Right cardiac atrium (tissue), 5 donors: ENCODE measurements around the gene CDC14B. TPM values are rescaled to one million over a fixed set of nuclear protein-coding genes. Genes with fewer than 3 reads are reported as not detected.
"Not testable (repeated sequence)": the region's sequence is repeated elsewhere in the genome, so short reads cannot be mapped to it uniquely, and the experiment has no call there.

Experiments used
- ATAC-seq, 2 donors: fragments of 200-7000 bp; cut with Tn5 transposase; one replicate each; pipeline versions ENCODE4 v1.8.0 to v1.9.1; 2020; ENCODE audit warnings: moderate library complexity in 2 of 2, mild to moderate bottlenecking in 1 of 2
- DNase-seq, 3 donors: peaks; one replicate each; pipeline ENCODE4 v3.0.0-alpha.2; 2020
- H3K27ac ChIP-seq: one replicate; pipeline ENCODE4 v1.5.1; 2013; ENCODE audit warnings: mild to moderate bottlenecking, low read length, control low read depth, moderate library complexity
- H3K27me3 ChIP-seq: one replicate; pipeline ENCODE4 v1.6.1; 2013; ENCODE audit not compliant: control insufficient read depth, insufficient read depth
- H3K4me1 ChIP-seq: one replicate; pipeline ENCODE4 v1.6.1; 2013; ENCODE audit warnings: low read length; ENCODE audit not compliant: control insufficient read depth, insufficient read depth
- H3K4me3 ChIP-seq: one replicate; pipeline ENCODE4 v1.5.1; 2013; ENCODE audit warnings: low read length, control low read depth
- H3K9me3 ChIP-seq: one replicate; pipeline ENCODE4 v1.6.1; 2013; ENCODE audit warnings: low read length; ENCODE audit not compliant: control insufficient read depth
- WGBS: extraction: QIAGEN DNeasy Blood & Tissue Kit; methylation state at CpG from one replicate; pipeline ENCODE4 v1.1.7; 2013; 5-methylcytosine and 5-hydroxymethylcytosine counted together
- intact Hi-C, 4 donors: fragments of 100-400 bp; cut with DNase I; formaldehyde crosslinking; loops; one replicate each; pipeline versions ENCODE4 v1.11.0 to v1.14.0; 2022 to 2023
- polyA plus RNA-seq: library from polyadenylated mRNA; stranded (reverse); fragments of 200-250 nt; gene quantifications from one replicate; pipeline ENCODE4 v1.2.3, GENCODE V29; 2013
- total RNA-seq, 4 donors: library from RNA; stranded (reverse); fragmentation: NEBNext Ultra II Directional; extraction: Animal tissue kit (Norgen Biotek cat#: 25700); gene quantifications; one replicate each; pipeline ENCODE4 v1.2.1, GENCODE V29; 2021
- donor health status: healthy with polysubstance abuse.
- donor health status: DM: no; HTN: yes; CAD: no.
- donor health status: DM: no; HTN: no; CAD: no.
- donor health status: DM: no; HTN: yes; CAD: no; lungs with severe emphysema.
- donor health status: DM: yes; HTN: yes; CAD: no.

Gene CDC14B
- total and polyA plus RNA-seq, 5 donors = 5.9 to 15.7 (median 15.3) TPM

DNA sequence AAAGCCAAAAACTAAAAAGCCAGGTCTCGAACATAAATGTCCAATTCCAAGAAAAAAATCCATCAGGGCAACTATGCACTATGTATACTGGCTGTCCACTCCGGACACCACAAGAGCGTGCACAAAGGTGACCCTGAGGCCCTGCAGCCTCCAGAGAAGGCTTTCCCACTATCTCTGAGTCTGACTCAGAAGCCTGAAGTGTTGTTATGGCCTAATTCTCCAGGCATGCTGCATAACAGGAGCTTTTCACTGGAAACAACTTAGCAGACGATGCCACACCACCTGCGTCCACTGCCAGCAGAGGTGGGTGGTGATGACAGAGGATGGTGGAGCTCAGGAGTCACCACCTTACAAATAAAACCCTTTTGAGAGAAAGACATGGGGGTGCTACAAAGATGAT, 106.0 kb downstream of the CDC14B start:
- ATAC-seq (no peak), DNase-seq (no peak)
- Histone ChIP-seq H3K27ac (no peak overlapping the region), H3K4me3 (no peak overlapping the region), H3K27me3 (no peaks in the 10 kb centered on the region), H3K4me1 (peaks cover 2% of the 10 kb centered on the region), H3K9me3 (no peaks in the 10 kb centered on the region)
- 91% methylated on average over 5 of the region's 5 CpGs for WGBS
- intact Hi-C loops = loop anchor here in 1 of 4 donors (10.0 kb wide), 1 partner anchor 81 kb away; no protein-coding TSS in a partner anchor

DNA sequence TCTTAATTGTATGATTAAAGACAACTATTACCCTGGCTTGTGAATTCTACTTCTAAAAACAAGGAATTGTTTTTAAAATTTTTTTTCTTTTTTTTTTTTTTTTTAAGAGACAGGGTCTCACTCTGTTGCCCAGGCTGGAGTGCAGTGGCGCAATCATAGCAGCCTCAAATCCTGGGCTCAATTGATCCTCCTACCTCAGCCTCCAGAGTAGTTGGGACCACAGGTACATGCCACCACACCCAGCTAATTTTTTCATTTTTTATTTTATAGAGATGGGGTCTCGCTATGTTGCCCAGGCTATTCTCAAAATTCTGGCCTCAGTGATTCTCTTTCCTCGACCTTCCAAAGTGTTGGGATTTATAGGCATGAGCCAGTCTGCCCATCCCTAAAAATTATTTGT, 107.4 kb downstream of the CDC14B start:
- intact Hi-C loops = loop anchor here in 1 of 4 donors (10.0 kb wide), 1 partner anchor 83 kb away; no protein-coding TSS in a partner anchor
- Histone ChIP-seq H3K4me3 (no peak overlapping the region), H3K4me1 (peaks cover 2% of the 10 kb centered on the region), H3K27ac (no peak overlapping the region), H3K9me3 (no peaks in the 10 kb centered on the region), H3K27me3 (no peaks in the 10 kb centered on the region)
- no peak for DNase-seq
- WGBS = 98% methylated on average over 3 of the region's 3 CpGs
- no peak for ATAC-seq

DNA sequence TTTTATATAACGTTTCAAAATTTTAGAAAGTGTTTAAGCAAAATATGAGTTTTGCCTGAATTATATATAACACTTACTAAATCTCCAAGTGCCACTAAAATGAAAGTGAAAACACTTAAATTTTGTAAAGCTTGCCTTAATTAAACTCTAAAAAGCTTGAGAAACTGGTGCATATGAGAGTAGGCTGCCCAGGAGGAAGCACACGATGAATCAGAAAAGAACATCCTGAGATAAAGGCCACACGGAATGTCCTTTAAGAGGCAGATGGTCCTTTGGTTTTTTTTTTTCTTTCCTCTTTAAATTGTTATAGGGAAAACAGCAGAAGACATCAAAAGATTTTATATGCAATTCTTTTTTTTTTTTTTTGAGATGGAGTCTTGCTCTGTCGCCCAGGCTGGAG, 109.4 kb downstream of the CDC14B start:
- DNase-seq = no peak
- H3K4me1 ChIP-seq = peaks cover 2% of the 10 kb centered on the region
- WGBS = 72% methylated on average over 4 of the region's 4 CpGs

DNA sequence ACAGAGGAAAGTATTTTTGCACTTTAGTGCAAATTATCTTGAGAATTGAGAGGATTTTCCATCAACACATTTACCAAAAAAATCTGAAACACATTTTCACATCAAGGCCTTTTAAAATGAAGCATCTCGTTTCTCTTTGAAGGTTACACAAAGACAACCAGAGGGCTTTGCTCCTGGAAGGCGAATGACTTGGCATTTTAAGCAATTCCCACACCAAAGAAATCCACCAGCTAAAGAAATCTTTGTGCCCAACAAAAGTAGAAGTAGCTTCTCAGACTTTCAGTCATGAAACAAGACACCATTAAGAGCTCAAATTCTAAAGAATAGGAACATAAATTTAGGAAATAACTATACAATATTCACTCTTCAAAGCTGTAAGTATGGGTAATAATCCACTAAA, 109.8 kb downstream of the CDC14B start:
- Histone ChIP-seq H3K4me1 (peaks cover 2% of the 10 kb centered on the region), H3K27ac (no peak overlapping the region), H3K27me3 (no peaks in the 10 kb centered on the region), H3K4me3 (no peak overlapping the region), H3K9me3 (no peaks in the 10 kb centered on the region)
- ATAC-seq (no peak), DNase-seq (no peak)
- WGBS = 66% methylated on average over 2 of the region's 2 CpGs
- intact Hi-C loops = loop anchor here in 1 of 4 donors (10.0 kb wide), 1 partner anchor 85 kb away; no protein-coding TSS in a partner anchor

More for the DNA sequence above, 109.4 kb downstream of the CDC14B start:
- Histone ChIP-seq H3K9me3 (no peaks in the 10 kb centered on the region), H3K27me3 (no peaks in the 10 kb centered on the region), H3K4me3 (no peak overlapping the region), H3K27ac (no peak overlapping the region)
- ATAC-seq = no peak
- intact Hi-C loops = loop anchor here in 1 of 4 donors (10.0 kb wide), 1 partner anchor 85 kb away; no protein-coding TSS in a partner anchor

DNA sequence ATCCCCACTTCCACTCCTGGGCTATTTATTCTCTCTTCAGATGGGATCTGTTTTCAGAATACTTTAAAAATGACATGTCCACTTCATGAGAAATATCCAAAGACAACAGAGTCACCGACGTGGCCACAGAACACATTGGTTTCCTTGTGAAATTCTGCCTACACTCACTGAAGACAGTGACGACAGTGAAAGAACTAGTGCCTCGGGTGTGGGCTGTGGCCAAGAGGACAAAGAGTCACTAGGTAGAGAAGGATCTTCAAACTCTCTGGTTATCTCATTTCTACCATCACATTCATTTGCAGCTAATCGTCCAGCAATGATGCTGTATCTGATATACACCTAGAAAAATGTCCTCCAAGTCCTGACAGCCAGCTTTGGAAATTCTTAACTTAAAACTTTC, 110.6 kb downstream of the CDC14B start:
- peaks cover 2% of the 10 kb centered on the region for H3K4me1 ChIP-seq
- no peak for DNase-seq
- intact Hi-C loops = no loop called here
- no peaks in the 10 kb centered on the region for H3K27me3 ChIP-seq
- H3K9me3 ChIP-seq = no peaks in the 10 kb centered on the region
- ATAC-seq = no peak
- no peak overlapping the region for H3K4me3 ChIP-seq
- WGBS = 81% methylated on average over 5 of the region's 5 CpGs
- peak overlapping the region; percentile 54 for H3K27ac ChIP-seq

DNA sequence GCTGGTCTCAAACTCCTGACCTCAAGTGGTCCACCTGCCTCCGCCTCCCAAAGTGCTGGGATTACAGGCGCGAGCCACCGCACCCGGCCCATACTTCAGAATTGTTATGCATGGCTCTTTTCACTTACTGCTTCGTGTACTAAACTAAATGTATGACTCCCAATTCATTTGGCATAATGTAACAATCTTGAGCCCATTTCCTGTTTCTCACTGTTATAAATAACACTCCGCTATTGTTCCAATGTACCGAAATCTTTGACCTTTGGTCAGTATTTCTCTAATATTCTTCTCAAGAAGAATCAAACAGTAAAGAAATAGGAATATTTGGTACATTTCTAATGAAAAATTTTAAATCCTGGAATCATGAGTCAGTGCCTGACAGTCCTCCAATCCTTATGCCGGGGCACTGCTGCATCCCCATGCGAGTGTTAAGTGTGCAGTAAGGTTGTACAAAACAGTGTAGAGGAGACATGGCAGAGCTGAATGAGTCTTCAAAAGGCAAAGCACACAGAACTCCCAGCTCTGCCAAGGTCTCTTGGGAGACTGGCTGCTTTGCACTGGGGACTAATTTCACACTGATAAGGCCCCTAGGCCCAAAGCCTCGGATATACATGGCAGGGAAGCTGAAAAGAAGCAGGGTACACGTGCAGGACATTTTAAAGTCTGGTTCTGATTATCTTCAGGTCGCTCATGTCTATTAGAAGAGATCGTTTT, 111.3 kb downstream of the CDC14B start:
- ATAC-seq (peak; percentile 46 to 59), DNase-seq (no peak)
- Histone ChIP-seq H3K27ac (peak overlapping the region; percentile 54), H3K27me3 (no peaks in the 10 kb centered on the region), H3K4me1 (peaks cover 2% of the 10 kb centered on the region), H3K9me3 (no peaks in the 10 kb centered on the region), H3K4me3 (no peak overlapping the region)
- intact Hi-C loops = no loop called here
- 66% methylated on average over 14 of the region's 14 CpGs for WGBS

DNA sequence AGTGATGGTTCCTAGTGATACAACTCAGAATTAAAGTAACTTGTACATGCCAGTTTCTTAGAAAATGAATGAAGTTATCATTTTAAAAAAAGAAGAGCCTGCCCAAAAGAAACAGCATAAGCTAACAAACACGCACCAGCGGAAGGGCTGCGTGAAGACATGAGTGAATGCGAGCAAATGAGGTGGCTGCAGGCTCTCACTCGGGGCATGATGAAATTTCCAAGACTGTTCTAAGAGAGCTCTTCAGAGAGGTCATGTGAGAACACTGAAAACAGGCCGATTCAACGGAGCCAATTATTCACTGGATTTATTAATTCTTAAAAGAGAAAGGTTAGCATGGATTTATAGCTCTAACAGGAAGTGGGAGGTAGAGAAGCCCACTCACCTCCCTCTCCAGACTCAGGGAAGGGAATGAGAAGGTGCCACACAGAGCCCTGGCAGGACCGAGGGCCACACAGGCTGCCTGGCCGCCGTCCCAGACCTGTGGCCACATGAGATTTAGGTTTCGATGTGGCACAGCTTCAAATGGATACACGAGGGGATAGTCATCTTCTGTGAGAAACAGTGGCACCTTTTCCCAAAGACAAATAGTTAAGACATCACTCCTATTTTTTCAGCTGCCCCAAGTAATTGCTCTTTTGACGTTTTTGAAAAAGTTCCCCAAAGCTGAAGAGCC, 114.2 kb downstream of the CDC14B start:
- Histone ChIP-seq H3K4me1 (peaks cover 2% of the 10 kb centered on the region), H3K27me3 (no peaks in the 10 kb centered on the region), H3K4me3 (no peak overlapping the region), H3K27ac (no peak overlapping the region), H3K9me3 (no peaks in the 10 kb centered on the region)
- ATAC-seq = no peak
- no peak for DNase-seq
- 77% methylated on average over 13 of the region's 13 CpGs for WGBS
- intact Hi-C loops = no loop called here

DNA sequence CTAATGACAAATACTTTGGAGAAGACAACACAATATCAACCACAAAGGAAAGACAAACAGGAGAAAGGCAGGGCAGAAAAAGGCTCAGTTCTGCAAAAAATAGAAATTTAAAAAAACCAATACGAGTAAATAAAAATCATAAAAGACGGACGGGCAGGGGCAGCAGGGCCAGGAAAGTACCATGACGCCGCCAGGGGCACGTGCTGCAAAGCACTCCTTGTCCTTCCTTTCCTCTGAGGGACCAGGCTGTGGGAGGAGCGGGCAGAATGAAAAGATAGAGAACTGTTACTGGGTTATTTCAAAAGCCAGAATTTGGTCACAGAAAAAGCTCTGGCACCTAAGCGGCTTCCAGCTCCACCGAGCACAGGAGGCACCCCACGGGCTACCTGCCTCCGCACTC, 115.7 kb downstream of the CDC14B start:
- Histone ChIP-seq H3K9me3 (no peaks in the 10 kb centered on the region), H3K4me1 (no peaks in the 10 kb centered on the region), H3K4me3 (no peak overlapping the region), H3K27ac (no peak overlapping the region), H3K27me3 (no peaks in the 10 kb centered on the region)
- no peak for ATAC-seq
- no peak for DNase-seq
- WGBS = 95% methylated on average over 11 of the region's 11 CpGs
- intact Hi-C loops = no loop called here

DNA sequence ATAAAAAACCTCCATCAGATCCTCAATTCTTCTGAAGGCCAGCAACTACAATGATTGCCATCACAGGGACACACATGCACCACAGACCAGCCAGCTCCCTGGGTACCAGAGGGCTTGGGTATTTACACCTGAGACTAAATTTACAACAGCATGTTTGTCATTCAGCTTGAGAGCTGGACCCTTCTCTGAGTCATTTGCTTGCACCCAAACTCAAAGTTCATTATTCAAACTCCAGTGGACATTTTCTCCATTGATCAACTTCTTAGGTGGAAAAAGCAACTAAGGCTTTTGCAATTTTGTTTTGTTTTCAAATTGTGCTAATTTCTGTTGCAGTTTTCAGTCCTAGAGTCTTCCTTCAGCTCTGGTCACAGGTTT, 116.3 kb downstream of the CDC14B start:
- intact Hi-C loops, ATAC-seq, H3K27me3 ChIP-seq, H3K4me3 ChIP-seq, H3K4me1 ChIP-seq, H3K9me3 ChIP-seq, H3K27ac ChIP-seq, DNase-seq: not testable (repeated sequence)

DNA sequence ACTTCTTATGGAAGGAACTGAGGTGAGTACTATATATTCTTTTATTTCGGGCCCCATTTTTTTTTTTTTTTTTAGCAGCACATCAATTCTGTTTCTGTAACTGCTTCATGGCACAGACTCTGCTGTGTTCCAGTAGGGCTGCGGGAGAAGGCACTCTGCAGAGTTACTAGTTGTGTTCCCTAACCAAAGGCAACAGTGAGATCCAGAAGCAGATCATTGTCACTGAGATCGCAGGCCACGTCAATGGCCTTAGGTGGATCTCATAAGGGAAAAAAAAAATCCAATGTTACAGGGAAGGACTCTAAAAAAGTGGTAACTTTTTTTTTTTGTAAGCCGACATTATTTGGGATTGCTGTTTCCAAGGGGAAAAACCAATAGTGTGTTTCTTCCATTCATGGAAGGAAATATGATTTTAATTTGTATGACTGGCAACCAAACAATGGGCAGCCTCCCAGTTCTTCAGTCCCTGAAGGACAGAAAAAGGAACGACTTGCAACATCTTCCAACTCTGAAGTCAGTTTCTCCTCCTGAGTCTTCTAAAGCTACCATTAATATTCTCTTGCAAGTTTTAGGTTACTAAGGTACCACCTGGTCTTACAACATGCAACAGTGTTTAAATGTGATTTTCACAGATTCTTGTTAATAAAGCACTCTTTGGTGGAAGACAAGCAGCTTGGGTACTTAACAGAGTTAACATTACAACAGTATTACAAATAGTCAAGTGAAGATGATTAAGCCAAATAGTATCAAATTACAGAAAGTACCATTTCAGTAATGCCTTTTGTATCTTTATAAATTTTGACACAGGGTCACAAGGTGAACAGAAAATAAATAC, 116.9 kb downstream of the CDC14B start:
- H3K9me3 ChIP-seq = no peaks in the 10 kb centered on the region
- no peak overlapping the region for H3K4me3 ChIP-seq
- DNase-seq = no peak
- no peak overlapping the region for H3K27ac ChIP-seq
- intact Hi-C loops = no loop called here
- H3K27me3 ChIP-seq = no peaks in the 10 kb centered on the region
- no peaks in the 10 kb centered on the region for H3K4me1 ChIP-seq
- 62% methylated on average over 6 of the region's 6 CpGs for WGBS
- peak in 1 of 2 donors; percentile 40 for ATAC-seq
